Immature natural killer cell (primary cell): ENCODE data around the gene MND1. TPM values are rescaled to one million over a fixed set of nuclear protein-coding genes. Genes with fewer than 3 reads are reported as not detected.

Source experiments
- DNase-seq, 3 donors: peaks; one replicate each; pipeline ENCODE4 v3.0.0; 2022; ENCODE audit warnings: mixed read lengths in 1 of 3
- H3K27ac Mint-ChIP-seq, 6 donors: one replicate each; pipeline ENCODE4 v1.8.0; 2020; ENCODE audit warnings: mixed read lengths in 6 of 6, mild to moderate bottlenecking in 5 of 6, inconsistent platforms in 4 of 6, moderate library complexity in 3 of 6
- H3K27me3 Mint-ChIP-seq, 3 donors: one replicate each; pipeline ENCODE4 v1.8.0; 2020 to 2021; ENCODE audit warnings: low read depth in 3 of 3, mild to moderate bottlenecking in 3 of 3, mixed read lengths in 3 of 3, moderate library complexity in 3 of 3, inconsistent platforms in 1 of 3
- H3K36me3 Mint-ChIP-seq, 3 donors: one replicate each; pipeline ENCODE4 v1.8.0; 2020; ENCODE audit warnings: mixed read lengths in 3 of 3, inconsistent platforms in 2 of 3, mild to moderate bottlenecking in 2 of 3
- H3K4me1 Mint-ChIP-seq, 2 donors: one replicate each; pipeline ENCODE4 v1.8.0; 2020; ENCODE audit warnings: inconsistent platforms in 2 of 2, mild to moderate bottlenecking in 2 of 2, mixed read lengths in 2 of 2, moderate library complexity in 1 of 2
- H3K4me3 Mint-ChIP-seq, 5 donors: one replicate each; pipeline ENCODE4 v1.8.0; 2020; ENCODE audit warnings: mild to moderate bottlenecking in 5 of 5, mixed read lengths in 5 of 5, inconsistent platforms in 3 of 5, moderate library complexity in 3 of 5
- H3K9me3 Mint-ChIP-seq, 6 donors: one replicate each; pipeline ENCODE4 v1.8.0; 2020; ENCODE audit warnings: mild to moderate bottlenecking in 6 of 6, mixed read lengths in 6 of 6, inconsistent platforms in 4 of 6, moderate library complexity in 3 of 6
- polyA plus RNA-seq, 3 donors: library from polyadenylated mRNA; unstranded; fragments of 300-500 nt; fragmentation: Illumina TruSeq; gene quantifications; one replicate each; pipeline ENCODE4 v1.2.3, GENCODE V29; 2021

The MND1 gene
- polyA plus RNA-seq, 3 donors from 2014 or later: 0.67 to 0.82 TPM; not detected in 1

DNA sequence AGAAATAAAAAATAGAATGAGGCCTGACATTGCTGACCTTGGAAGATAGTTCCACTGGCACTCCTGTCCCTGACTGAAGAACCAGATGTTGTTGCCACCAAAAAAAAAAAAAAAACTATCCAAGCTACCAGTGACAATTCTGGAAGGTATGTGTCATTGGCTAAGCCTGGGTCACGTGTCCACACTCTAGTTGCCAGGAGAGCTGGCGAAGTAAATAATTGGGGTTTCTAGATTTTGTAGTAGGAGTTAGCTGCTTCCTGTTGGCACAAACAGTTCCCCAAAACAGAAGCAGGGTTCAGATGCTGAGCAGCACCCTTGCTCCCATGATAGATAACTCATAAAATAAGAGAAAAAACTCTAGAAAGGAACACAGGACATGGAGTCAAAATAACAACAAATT lies 20.5 kb downstream of the MND1 start:
- Mint-ChIP-seq H3K27me3 (no peaks in the 10 kb centered on the region), H3K9me3 (no peaks in the 10 kb centered on the region), H3K4me3 (no peak overlapping the region), H3K36me3 (peaks cover 3 to 8% (median 5%) of the 10 kb centered on the region in 3 donors), H3K27ac (no peak overlapping the region), H3K4me1 (no peaks in the 10 kb centered on the region)
- DNase-seq: no peak

- no peak for DNase-seq
- no peaks in the 10 kb centered on the region for H3K27me3 Mint-ChIP-seq
- H3K4me3 Mint-ChIP-seq: no peak overlapping the region
- H3K4me1 Mint-ChIP-seq: no peaks in the 10 kb centered on the region
- peaks cover 3 to 11% (median 8%) of the 10 kb centered on the region in 3 donors for H3K36me3 Mint-ChIP-seq
- H3K27ac Mint-ChIP-seq: no peak overlapping the region
- H3K9me3 Mint-ChIP-seq: no peaks in the 10 kb centered on the region
These were observed 22.0 kb downstream of the MND1 start for GRCh38 chr4:153366486-153366885.

- DNase-seq: no peak
- Mint-ChIP-seq H3K27me3 (no peaks in the 10 kb centered on the region), H3K4me1 (no peaks in the 10 kb centered on the region), H3K27ac (no peak overlapping the region), H3K4me3 (no peak overlapping the region), H3K9me3 (peaks cover 0 to 2% (median 0%) of the 10 kb centered on the region in 6 donors), H3K36me3 (peaks cover 3 to 15% (median 13%) of the 10 kb centered on the region in 3 donors)
These were observed 22.6 kb downstream of the MND1 start for GRCh38 chr4:153367092-153367491.

DNA sequence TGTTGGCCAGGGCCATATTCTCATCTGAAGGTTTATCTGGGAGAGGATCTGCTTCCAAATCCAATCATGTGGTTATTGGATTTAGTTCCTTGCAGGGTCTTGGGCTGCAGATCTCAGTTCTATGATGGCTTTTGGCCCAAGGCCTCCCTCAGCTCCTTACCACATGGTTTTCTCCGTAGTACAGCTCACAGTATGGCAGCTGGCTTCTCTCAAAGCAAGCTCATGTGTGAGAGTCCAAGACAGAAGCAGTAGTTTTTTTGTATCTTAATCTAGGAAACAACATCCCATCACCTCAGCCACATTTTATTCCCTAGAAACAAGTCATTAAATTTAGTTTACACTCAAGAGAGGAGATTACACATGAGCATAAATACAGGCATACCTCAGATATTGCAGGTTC lies 24.5 kb downstream of the MND1 start:
- no peaks in the 10 kb centered on the region for H3K27me3 Mint-ChIP-seq

GRCh38 chr4:153371701-153372234 lies 27.3 kb downstream of the MND1 start:
- H3K27me3 Mint-ChIP-seq: no peaks in the 10 kb centered on the region
- H3K9me3 Mint-ChIP-seq: peaks cover 0 to 7% (median 4%) of the 10 kb centered on the region in 6 donors
- no peaks in the 10 kb centered on the region for H3K4me1 Mint-ChIP-seq
- no peak overlapping the region for H3K27ac Mint-ChIP-seq
- no peak overlapping the region for H3K4me3 Mint-ChIP-seq
- DNase-seq: no peak
- H3K36me3 Mint-ChIP-seq: peaks cover 18 to 26% (median 24%) of the 10 kb centered on the region in 3 donors

More for the DNA sequence above, 24.5 kb downstream of the MND1 start:
- Mint-ChIP-seq H3K4me3 (no peak overlapping the region), H3K4me1 (no peaks in the 10 kb centered on the region), H3K9me3 (peaks cover 0 to 7% (median 3%) of the 10 kb centered on the region in 6 donors), H3K27ac (no peak overlapping the region), H3K36me3 (peaks cover 15 to 20% (median 20%) of the 10 kb centered on the region in 3 donors)
- DNase-seq: no peak

- no peak overlapping the region for H3K27ac Mint-ChIP-seq
These were observed 28.6 kb downstream of the MND1 start for GRCh38 chr4:153372967-153373562.

GRCh38 chr4:153374442-153374841 lies 30.0 kb downstream of the MND1 start:
- H3K4me1 Mint-ChIP-seq: no peaks in the 10 kb centered on the region
- peaks cover 18 to 26% (median 21%) of the 10 kb centered on the region in 3 donors for H3K36me3 Mint-ChIP-seq
- no peak overlapping the region for H3K27ac Mint-ChIP-seq
- H3K9me3 Mint-ChIP-seq: peaks cover 0 to 7% (median 4%) of the 10 kb centered on the region in 6 donors
- no peak overlapping the region for H3K4me3 Mint-ChIP-seq
- H3K27me3 Mint-ChIP-seq: no peaks in the 10 kb centered on the region
- DNase-seq: no peak

More at GRCh38 chr4:153372967-153373562, 28.6 kb downstream of the MND1 start:
- Mint-ChIP-seq H3K27me3 (no peaks in the 10 kb centered on the region), H3K9me3 (peaks cover 0 to 7% (median 4%) of the 10 kb centered on the region in 6 donors), H3K4me3 (no peak overlapping the region), H3K4me1 (no peaks in the 10 kb centered on the region), H3K36me3 (peaks cover 18 to 26% (median 23%) of the 10 kb centered on the region in 3 donors)
- DNase-seq: no peak

GRCh38 chr4:153375303-153375702 lies 30.8 kb downstream of the MND1 start:
- Mint-ChIP-seq H3K4me3 (no peak overlapping the region), H3K36me3 (peaks cover 18 to 26% (median 21%) of the 10 kb centered on the region in 3 donors), H3K27me3 (no peaks in the 10 kb centered on the region), H3K4me1 (no peaks in the 10 kb centered on the region), H3K27ac (no peak overlapping the region), H3K9me3 (peaks cover 0 to 7% (median 4%) of the 10 kb centered on the region in 6 donors)
- DNase-seq: no peak

DNA sequence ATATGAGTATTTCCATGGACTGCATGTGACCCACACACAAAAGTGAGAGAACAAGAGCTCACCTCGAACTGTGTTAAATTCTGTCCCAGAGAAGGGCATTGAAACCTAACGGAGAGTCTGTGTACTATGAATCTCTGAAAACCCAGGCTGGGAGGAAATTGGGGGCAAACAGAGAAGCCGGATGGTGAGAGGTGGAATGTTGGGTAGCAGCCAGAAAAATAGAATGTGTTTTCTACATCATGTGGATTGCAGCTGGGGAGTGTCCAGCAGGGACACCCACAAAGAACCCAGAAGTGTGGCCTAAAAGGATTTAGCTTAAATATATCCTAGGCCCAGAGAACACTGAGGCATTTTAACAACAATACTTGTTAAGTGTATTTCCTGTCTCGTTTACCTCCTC lies 38.6 kb downstream of the MND1 start:
- no peaks in the 10 kb centered on the region for H3K27me3 Mint-ChIP-seq
- no peak overlapping the region for H3K4me3 Mint-ChIP-seq
- H3K27ac Mint-ChIP-seq: no peak overlapping the region
- peaks cover 5 to 23% (median 10%) of the 10 kb centered on the region in 3 donors for H3K36me3 Mint-ChIP-seq
- H3K4me1 Mint-ChIP-seq: no peaks in the 10 kb centered on the region
- DNase-seq: no peak
- H3K9me3 Mint-ChIP-seq: no peaks in the 10 kb centered on the region

DNA sequence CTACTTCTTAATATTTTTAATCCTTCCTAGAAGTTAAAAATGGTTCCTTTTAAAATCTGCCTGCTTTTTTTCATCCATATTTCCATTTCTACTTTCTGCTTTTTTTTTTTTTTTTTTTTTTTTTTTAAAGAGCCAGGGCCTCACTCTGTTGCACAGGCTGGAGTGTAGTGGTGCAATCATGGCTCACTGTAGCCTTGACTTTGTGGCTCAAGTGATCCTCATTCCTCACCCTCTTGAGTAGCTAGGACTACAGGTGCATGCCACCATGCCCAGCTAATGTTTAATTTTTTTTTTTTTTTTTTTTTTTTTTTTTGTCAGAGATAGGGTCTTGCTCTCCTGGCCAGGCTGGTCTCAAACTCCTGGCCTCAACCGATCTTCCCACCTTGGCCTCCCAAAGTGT lies 39.7 kb downstream of the MND1 start:
- no peaks in the 10 kb centered on the region for H3K9me3 Mint-ChIP-seq
- H3K27me3 Mint-ChIP-seq: no peaks in the 10 kb centered on the region
- no peaks in the 10 kb centered on the region for H3K4me1 Mint-ChIP-seq
- no peak for DNase-seq
- H3K36me3 Mint-ChIP-seq: peaks cover 5 to 23% (median 10%) of the 10 kb centered on the region in 3 donors
- no peak overlapping the region for H3K4me3 Mint-ChIP-seq
- no peak overlapping the region for H3K27ac Mint-ChIP-seq

- H3K4me1 Mint-ChIP-seq: no peaks in the 10 kb centered on the region
- H3K9me3 Mint-ChIP-seq: no peaks in the 10 kb centered on the region
- DNase-seq: no peak
- no peak overlapping the region for H3K27ac Mint-ChIP-seq
- peaks cover 5 to 23% (median 10%) of the 10 kb centered on the region in 3 donors for H3K36me3 Mint-ChIP-seq
- H3K27me3 Mint-ChIP-seq: no peaks in the 10 kb centered on the region
- no peak overlapping the region for H3K4me3 Mint-ChIP-seq
These were observed 41.3 kb downstream of the MND1 start for GRCh38 chr4:153385784-153386183.

DNA sequence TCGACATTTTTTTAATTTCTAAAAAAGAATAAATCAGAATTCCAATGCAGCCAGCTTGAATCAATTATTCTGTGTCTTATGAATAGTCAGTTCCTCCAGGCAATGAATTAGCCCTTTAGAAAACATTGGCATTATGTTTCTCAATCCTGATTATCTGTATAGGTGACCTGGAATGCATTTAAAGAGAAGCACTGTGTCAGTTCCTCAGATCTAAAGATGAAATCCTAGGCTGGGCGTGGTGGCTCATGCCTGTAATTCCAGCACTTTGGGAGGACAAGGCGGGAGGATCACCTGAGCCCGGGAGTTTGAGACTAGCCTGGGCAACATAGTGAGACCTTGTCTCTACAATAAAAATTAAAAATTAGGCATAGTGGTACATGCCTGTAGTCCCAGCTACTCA lies 43.5 kb downstream of the MND1 start:
- Mint-ChIP-seq H3K9me3 (no peaks in the 10 kb centered on the region), H3K27me3 (no peaks in the 10 kb centered on the region), H3K36me3 (peaks cover 5 to 22% (median 10%) of the 10 kb centered on the region in 3 donors), H3K27ac (no peak overlapping the region), H3K4me1 (no peaks in the 10 kb centered on the region), H3K4me3 (no peak overlapping the region)
- no peak for DNase-seq

DNA sequence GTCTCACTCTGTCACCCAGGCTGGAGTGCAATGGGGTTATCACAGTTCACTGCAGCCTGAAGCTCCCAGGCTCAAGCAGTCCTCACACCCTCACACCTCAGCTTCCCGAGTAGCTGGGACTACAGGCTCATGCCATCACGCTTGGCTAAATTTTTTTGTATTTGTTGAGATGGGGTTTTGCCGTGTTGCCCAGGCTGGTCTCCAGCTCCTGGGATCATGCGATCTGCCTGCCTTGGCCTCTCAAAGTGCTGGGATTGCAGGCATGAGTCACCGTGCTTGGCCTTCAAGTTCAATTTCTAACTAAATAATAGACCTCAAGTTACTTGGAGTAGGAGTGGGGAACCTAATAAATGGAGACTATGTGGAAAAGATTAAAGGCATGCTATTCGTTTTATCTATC lies 48.9 kb downstream of the MND1 start:
- Mint-ChIP-seq H3K36me3 (no peaks in the 10 kb centered on the region), H3K4me1 (no peaks in the 10 kb centered on the region), H3K4me3 (no peak overlapping the region), H3K9me3 (no peaks in the 10 kb centered on the region), H3K27ac (no peak overlapping the region), H3K27me3 (no peaks in the 10 kb centered on the region)
- no peak for DNase-seq

DNA sequence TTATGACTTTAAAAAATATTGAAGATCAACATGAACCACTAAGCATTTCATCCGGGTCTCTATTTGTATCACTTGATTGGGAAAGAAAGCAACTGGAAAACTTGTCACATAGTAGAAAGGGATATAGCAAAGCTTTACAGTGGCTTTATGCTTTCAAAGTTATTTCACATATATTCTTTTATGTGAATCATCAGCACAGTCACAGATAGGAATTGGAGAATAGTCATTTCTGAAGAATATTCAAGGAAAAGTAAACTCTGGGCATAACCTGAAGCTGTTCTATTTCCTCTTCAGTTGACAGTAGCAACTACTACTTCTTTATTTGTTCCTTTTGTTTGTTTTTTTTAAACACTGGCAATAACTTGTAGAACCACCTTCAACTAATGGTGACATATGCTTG lies 50.5 kb downstream of the MND1 start:
- Mint-ChIP-seq H3K9me3 (no peaks in the 10 kb centered on the region), H3K4me1 (no peaks in the 10 kb centered on the region), H3K4me3 (no peak overlapping the region), H3K27me3 (no peaks in the 10 kb centered on the region), H3K27ac (no peak overlapping the region), H3K36me3 (no peaks in the 10 kb centered on the region)
- DNase-seq: no peak

- H3K4me3 Mint-ChIP-seq: no peak overlapping the region
- no peaks in the 10 kb centered on the region for H3K27me3 Mint-ChIP-seq
- H3K4me1 Mint-ChIP-seq: no peaks in the 10 kb centered on the region
- H3K27ac Mint-ChIP-seq: no peak overlapping the region
- H3K36me3 Mint-ChIP-seq: peaks cover 0 to 3% (median 0%) of the 10 kb centered on the region in 3 donors
- no peak for DNase-seq
- no peaks in the 10 kb centered on the region for H3K9me3 Mint-ChIP-seq
These were observed 54.2 kb downstream of the MND1 start for GRCh38 chr4:153398713-153399112.
